Activated CD4-positive, CD25-positive, alpha-beta regulatory T cell treated with anti-CD3 and anti-CD28 coated beads, Interleukin-2, amount 50 U/mL, for 24 hours (primary cell): ENCODE results near the gene LGR4.
A peak's percentile ranks its signal among the peaks of the same experiment; 100 is the strongest.

Experiments
- ATAC-seq, 2 donors: fragments of 150-1000 bp; cut with Tn5 transposase; one replicate each; pipeline ENCODE4 v1.10.0; 2021; ENCODE audit warnings: mild to moderate bottlenecking in 1 of 2, moderate library complexity in 1 of 2

The LGR4 gene

GRCh38 chr11:27397624-27398399 lies 74.8 kb downstream of the LGR4 start:
- ATAC-seq = no peak

DNA sequence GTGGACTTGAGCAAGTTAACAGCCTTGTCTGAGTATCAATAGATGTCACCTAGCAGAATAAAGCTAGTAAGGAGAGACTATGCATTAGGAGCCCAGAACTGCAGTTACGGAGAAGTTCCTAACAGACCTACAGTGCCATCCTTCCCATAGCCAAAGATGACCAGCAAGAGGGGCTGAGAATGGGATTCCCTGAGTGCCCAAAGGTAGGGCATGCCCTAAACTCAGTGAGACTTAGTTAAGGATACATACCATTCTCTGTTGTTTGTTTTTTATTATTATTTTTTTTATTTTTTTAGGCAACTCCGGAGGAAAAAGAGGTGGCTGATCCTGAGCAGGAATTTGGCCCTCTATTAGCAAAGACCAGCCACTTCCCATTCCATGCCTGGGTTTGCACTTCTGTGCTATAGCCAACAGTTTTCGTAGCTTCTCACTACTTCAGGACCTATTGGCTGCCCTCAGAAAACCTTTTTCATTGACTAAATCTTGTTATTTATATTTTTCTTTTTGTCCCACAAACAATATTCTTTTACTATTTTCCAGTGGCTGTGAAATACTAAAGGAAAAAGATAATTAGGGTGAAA lies 76.2 kb downstream of the LGR4 start:
- no peak for ATAC-seq

DNA sequence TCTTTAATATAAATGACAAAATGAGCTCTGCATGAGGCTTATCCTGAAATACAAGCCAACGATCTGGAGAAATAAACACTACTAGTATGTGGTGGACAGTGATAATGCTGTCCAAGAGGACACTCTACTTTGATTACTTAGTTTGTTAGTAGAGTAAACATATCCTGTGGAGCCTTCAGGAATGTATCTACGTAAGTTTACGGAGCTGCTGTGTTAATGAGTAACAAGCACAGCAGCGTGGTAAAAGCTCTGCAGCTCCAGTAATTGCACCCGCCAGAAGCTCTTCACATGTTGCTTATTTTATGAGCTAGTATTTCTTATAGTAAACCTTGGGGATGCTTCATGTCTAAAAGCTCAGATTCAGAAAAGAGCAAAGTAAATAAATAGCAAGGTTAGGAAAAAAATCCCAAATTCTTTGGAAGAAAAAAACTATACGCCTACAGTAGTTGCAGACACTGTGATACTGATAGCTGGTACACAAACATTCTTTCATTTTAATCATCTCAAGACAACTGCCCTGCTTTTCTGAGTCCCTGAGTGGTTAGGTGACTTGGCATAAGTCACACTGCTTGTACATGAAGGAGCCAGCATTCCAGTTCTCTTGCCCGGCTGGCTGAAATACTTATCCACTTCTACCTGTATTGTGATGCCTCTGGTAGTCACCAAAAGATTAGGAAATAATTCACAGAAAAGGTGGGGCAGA lies 76.9 kb downstream of the LGR4 start:
- ATAC-seq = no peak

DNA sequence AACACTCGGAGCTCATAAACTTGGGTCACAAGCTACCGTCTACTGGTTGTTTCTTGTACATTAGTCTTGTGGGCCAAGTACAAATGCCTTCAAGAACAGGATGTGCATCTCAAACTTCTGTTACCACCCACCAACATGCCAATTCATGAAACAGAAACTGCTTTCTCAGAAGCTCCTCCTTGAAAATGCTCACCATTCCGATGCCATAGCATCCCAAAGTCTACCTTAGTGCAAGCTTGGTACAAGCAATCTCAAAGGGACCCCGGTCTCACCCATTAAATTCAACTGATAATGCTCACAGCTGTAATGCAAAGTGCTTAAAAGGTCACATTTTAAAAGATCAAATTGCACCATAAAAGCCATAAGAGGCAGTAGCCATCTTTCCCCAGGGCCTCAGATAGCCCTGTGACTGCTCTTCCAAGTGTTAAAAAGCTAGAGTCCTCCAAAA lies 77.8 kb downstream of the LGR4 start:
- no peak for ATAC-seq

GRCh38 chr11:27392278-27393114 lies 80.1 kb downstream of the LGR4 start:
- ATAC-seq = no peak

DNA sequence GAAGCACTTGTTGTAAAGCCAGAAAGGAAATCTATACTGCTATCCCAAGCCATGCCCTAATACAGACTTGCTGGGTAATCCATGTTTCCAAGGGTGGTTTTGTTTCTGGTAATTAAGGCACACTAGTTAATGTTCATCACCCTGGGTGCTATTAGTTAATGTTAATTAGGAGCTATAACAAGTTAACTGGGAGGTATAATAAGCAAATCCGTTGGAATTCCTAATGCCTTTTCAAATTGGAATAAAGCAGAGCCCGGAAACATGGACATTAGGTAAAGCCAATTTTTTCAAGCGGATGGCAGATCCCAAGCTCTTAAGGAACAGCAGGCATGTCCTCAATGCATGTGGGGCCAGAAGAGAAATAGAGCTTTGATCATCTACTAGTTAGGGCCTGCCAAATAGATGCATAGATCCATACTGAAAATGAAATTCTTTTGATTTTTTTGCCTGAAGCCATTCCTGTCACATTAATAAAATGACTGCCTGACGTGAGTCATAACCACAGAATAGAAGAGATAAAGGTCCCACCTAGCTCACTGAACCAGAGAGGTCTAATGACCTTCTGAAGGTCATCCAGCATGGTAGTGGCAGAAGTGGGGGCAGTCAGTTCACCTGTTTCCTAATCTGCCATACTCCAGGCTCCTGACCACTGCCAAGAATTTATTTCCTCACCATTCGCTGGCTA lies 81.1 kb downstream of the LGR4 start:
- no peak for ATAC-seq

GRCh38 chr11:27390318-27391295 lies 82.0 kb downstream of the LGR4 start:
- no peak for ATAC-seq

- ATAC-seq = peak; percentile 44 to 58
Observed at GRCh38 chr11:27388869-27389268, 83.7 kb downstream of the LGR4 start.

DNA sequence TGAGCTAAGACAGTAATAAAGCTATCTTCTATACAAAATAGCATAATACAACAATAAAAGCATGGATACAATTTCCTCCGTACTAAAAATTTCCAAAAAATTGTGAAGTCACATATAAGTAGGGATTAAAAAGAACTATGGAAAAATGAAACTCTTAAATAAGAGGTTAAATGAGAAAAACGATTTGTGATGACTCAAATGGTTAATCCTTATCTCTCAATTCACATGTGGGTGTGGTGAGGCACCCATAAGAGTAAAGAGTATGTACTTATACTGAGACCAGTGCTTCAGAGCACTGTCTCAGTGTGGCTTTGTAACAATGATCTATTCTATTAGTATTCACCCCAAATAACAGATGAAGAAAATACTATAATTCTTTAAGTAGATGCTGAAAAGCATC lies 84.6 kb downstream of the LGR4 start:
- peak; percentile 41 to 71 for ATAC-seq

DNA sequence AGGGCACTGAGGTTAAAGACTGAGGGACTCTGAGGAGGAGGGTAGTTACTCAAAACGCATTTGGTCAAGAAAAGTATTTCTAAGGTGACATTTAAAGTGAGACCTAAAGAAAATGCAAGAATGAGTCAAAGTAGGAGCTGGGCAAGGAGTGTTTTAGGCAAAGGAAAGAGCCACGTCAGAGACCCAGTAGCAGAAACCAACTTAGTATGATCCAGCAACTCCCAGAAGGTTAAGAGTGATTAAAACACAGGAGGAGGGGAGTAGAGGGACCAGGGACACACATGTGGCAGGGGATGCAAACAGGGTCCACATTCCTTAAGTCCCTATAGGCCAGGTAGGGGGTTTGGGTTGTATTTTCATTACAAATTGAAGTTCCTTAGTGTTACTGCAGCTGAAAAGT lies 85.2 kb downstream of the LGR4 start:
- no peak for ATAC-seq

DNA sequence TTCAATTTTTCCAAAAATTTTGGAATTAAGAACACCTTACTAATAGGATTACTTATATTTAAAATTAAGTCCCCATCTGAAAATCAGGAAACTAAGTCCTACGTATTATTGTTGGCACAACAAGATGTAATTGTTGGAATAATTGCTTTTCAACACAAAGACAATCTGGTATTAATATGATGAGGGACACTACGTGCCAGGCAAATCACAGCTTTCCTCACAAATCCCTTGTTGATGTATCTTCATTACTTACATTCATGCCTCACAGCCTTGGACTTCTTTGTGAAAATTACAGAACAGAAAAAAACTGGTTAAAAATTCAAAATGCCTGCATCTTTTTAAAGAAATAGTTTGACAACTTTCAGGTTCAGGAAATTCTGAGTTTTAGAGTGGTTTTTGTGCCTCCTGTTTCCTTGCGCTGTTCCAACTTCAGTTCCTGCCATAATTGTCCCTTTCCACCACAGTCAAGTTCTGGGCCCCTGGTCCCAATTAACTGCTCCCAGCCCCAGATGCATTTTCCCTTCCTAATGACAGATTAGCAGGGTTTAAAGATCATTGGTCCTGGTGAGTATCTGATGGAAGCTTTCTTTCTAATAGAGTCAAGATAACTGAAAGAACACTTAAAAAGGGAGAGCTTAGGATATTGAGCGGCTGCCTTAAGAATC lies 86.3 kb downstream of the LGR4 start:
- ATAC-seq = no peak

- no peak for ATAC-seq
Observed at GRCh38 chr11:27385245-27385644, 87.3 kb downstream of the LGR4 start.

DNA sequence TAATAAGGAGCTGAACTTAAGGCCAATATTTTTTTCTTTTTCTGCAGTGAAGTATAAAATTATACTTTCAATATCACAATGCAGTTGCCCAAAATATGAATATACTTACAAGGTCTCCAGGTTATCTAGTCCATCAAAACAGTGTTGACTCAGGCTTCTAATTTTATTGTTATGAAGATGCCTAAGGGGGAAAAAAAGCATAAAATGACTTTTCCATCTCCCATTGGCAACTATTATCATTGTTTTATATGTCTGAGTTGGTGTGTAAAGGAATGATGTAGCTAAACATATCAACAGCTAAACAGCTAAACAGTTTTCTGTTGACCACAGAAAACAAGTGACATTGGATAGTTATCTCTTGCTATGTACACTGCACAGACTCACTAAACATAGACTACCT lies 88.4 kb downstream of the LGR4 start:
- no peak for ATAC-seq

- ATAC-seq = no peak
Observed at GRCh38 chr11:27383645-27384044, 88.9 kb downstream of the LGR4 start.

GRCh38 chr11:27381238-27381666 lies 91.3 kb downstream of the LGR4 start:
- no peak for ATAC-seq

DNA sequence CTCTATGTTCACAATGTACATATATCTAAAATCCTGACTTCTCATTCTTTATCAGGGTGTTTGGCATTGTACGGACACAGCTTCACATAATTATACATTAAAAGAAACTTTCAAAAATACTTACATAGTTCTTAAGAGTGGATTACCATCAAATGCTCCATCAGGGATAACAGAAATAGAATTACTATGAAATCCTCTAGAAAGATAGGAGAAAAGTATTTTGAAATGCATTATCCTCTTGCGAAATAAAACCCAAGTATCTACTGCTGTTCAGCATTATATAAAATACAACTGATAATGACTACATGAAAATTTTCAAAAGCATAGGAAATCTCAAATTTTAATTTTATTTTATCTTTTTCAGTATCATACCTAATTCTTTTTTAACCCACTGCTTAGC lies 91.8 kb downstream of the LGR4 start:
- ATAC-seq = no peak

DNA sequence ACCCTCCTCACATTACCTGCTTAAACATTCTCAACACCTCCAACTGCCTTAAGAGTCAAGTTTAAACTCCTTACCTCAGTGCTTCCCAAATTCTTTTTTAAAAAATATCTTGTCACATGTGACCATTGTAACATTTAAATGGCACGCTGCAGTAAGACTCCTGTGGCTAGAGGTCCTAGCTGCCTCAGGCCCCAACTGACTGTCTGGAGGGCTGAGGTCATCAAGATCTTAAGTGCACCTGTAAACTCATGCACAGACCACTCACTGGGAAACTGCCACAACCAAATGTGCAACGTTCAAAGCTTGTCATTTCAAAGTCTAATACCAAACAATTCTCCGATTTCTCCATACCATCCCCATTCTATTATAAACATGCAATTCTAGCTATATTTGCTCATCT lies 93.1 kb downstream of the LGR4 start:
- ATAC-seq = no peak

DNA sequence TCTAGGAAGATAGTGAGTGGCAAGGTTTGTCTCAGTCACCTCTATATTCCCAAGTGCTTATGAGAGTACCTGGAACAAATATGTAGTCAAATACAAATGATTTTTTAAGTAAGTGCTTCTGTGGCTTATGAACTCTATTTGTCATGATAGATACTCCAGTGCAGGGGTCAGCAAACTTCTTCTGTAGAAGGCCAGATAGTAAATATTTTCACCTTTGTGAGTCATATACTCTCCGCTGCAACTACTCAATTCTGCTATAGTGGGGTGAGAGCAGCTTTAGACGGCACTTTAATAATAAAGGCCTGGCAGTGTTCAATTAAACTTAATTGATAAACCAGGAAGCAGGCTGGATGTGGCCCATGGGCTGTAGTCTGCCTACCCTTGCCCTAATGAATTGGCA lies 97.2 kb downstream of the LGR4 start:
- ATAC-seq = no peak

DNA sequence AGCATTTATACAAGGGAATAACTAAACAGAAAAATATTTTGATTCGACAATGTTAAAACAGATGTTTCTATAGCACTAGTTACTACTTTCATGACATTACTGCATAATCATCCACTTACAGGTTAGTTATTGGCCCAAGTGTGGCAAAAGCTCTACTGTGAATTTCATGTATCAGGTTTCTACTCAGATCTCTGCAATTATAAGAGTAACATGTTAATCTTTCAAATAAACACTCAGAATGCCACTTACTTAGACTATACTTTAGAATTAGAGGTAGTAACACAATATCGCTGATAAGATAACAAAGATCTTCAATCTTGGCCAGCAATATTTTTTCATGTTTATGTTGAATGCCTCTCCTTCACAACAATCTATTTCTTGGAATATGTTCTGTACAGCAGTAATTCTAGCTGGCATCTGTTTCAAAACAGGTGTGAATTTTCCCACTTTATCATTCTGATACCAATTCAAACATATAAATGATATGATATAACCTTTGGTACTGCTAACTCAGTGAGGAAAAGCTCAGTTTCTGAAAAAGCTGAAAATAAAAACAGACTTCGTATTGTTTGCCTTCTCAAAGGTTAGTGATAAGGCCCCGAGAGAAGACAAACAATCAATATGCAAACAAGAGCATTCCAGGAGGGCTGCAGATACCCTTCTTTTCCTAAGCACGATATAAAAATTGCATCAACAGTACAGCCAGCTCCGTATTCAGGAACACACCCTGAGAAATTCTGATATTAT lies 98.6 kb downstream of the LGR4 start:
- no peak for ATAC-seq

- no peak for ATAC-seq
Observed at GRCh38 chr11:27373392-27373791, 99.2 kb downstream of the LGR4 start.
